Breast epithelium (tissue), 4 donors: ENCODE results near the gene CFDP1. TPM values are rescaled to one million over a fixed set of nuclear protein-coding genes. Genes with fewer than 3 reads are reported as not detected.
A peak's percentile ranks its signal among the peaks of the same experiment; 100 is the strongest.

Experiments used
- DNase-seq, 2 donors: peaks; one replicate each; pipeline ENCODE4 v3.0.0-alpha.2; 2019; ENCODE audit warnings: low spot score in 2 of 2
- H3K27ac ChIP-seq, 2 donors: fragments of 200-600 bp; sonication (generic) in 1 of 2; one replicate each; pipeline ENCODE4 v1.5.1; 2016 to 2019; ENCODE audit warnings: mild to moderate bottlenecking in 1 of 2
- H3K27me3 ChIP-seq, 2 donors: fragments of 200-600 bp; sonication (generic) in 1 of 2; one replicate each; pipeline versions ENCODE4 v1.5.1 to v1.6.0; 2017 to 2019; ENCODE audit warnings: control low read depth in 1 of 2, mild to moderate bottlenecking in 1 of 2
- H3K36me3 ChIP-seq: fragments of 200-600 bp; one replicate; pipeline ENCODE4 v1.5.1; 2019
- H3K4me1 ChIP-seq, 2 donors: fragments of 200-600 bp; sonication (generic); one replicate each; pipeline ENCODE4 v1.5.1; 2016 to 2019; ENCODE audit warnings: control low read depth in 1 of 2
- H3K4me3 ChIP-seq, 3 donors: fragments of 200-600 bp; sonication (generic); 1 replicate in 2 of 3; 2 replicates in 1 of 3; pipeline ENCODE4 v1.5.1; 2016 to 2019; ENCODE audit warnings: mild to moderate bottlenecking in 3 of 3, moderate library complexity in 2 of 3
- H3K9me3 ChIP-seq, 2 donors: fragments of 200-600 bp; sonication (generic) in 1 of 2; one replicate each; pipeline ENCODE4 v1.5.1; 2016 to 2019; ENCODE audit warnings: control low read depth in 1 of 2
- CTCF ChIP-seq, 3 donors: fragments of 450-650 bp; IDR thresholded peaks; one replicate each; pipeline ENCODE4 v1.5.1; 2016 to 2017; ENCODE audit warnings: antibody characterized with exemption in 3 of 3, mild to moderate bottlenecking in 3 of 3, moderate library complexity in 3 of 3
- POLR2A ChIP-seq: fragments of 450-650 bp; IDR thresholded peaks from one replicate; pipeline ENCODE4 v1.6.1; 2016; ENCODE audit warnings: antibody characterized with exemption, mild to moderate bottlenecking, moderate library complexity
- POLR2AphosphoS5 ChIP-seq, 3 donors: sonication (generic); formaldehyde crosslinking; IDR thresholded peaks; one replicate each; pipeline ENCODE4 v1.6.1; 2017; ENCODE audit warnings: antibody characterized with exemption in 3 of 3
- intact Hi-C: fragments of 100-400 bp; cut with DNase I; formaldehyde crosslinking; loops from one replicate; pipeline ENCODE4 v1.15.1; 2023; ENCODE audit warnings: low total_unique reads
- total RNA-seq, 3 donors: library from RNA; depleted of rRNA; stranded (reverse); fragments of >200 nt; gene quantifications; one replicate each; pipeline ENCODE4 v1.1.0, GENCODE V29; 2016

CFDP1 gene
- total RNA-seq, 3 donors from 2014 or later, result 55.5 to 81.9 (median 80.9) TPM

- Histone ChIP-seq H3K27ac (no peak overlapping the region), H3K36me3 (no peaks in the 10 kb centered on the region), H3K27me3 (no peaks in the 10 kb centered on the region), H3K4me3 (no peak overlapping the region), H3K9me3 (no peaks in the 10 kb centered on the region), H3K4me1 (no peaks in the 10 kb centered on the region)
- DNase-seq, result no peak
- TF ChIP-seq POLR2AphosphoS5 (IDR thresholded peaks at IDR 0.05) (no peak), CTCF (IDR thresholded peaks at IDR 0.05) (no peak), POLR2A (no peak)
- intact Hi-C loops, result no loop called here
Observed at GRCh38 chr16:75294773-75295459, 138.4 kb downstream of the CFDP1 start.

- Histone ChIP-seq H3K27ac (peak overlapping the region in 1 of 2 donors; percentile 39), H3K9me3 (no peaks in the 10 kb centered on the region), H3K4me3 (no peak overlapping the region), H3K27me3 (no peaks in the 10 kb centered on the region), H3K36me3 (no peaks in the 10 kb centered on the region), H3K4me1 (no peaks in the 10 kb centered on the region)
- no peak for DNase-seq
- intact Hi-C loops, result no loop called here
- TF ChIP-seq POLR2A, result no peak
- TF ChIP-seq CTCF (IDR thresholded peaks at IDR 0.05), result no peak
- TF ChIP-seq POLR2AphosphoS5 (IDR thresholded peaks at IDR 0.05), result no peak
Observed at GRCh38 chr16:75293772-75294171, 139.5 kb downstream of the CFDP1 start.

GRCh38 chr16:75293173-75293572 lies 140.1 kb downstream of the CFDP1 start:
- intact Hi-C loops, result no loop called here
- no peaks in the 10 kb centered on the region for H3K4me1 ChIP-seq
- H3K36me3 ChIP-seq, result no peaks in the 10 kb centered on the region
- no peak for DNase-seq
- no peak overlapping the region for H3K4me3 ChIP-seq
- H3K27ac ChIP-seq, result peak overlapping the region in 1 of 2 donors; percentile 39
- no peaks in the 10 kb centered on the region for H3K27me3 ChIP-seq
- no peak for TF ChIP-seq CTCF (IDR thresholded peaks at IDR 0.05)
- no peak for TF ChIP-seq POLR2AphosphoS5 (IDR thresholded peaks at IDR 0.05)
- no peak for TF ChIP-seq POLR2A
- H3K9me3 ChIP-seq, result no peaks in the 10 kb centered on the region

- Histone ChIP-seq H3K27ac (no peak overlapping the region), H3K27me3 (no peaks in the 10 kb centered on the region), H3K9me3 (no peaks in the 10 kb centered on the region), H3K4me3 (no peak overlapping the region), H3K4me1 (no peaks in the 10 kb centered on the region), H3K36me3 (no peaks in the 10 kb centered on the region)
- DNase-seq, result no peak
- no peak for TF ChIP-seq POLR2A
- no peak for TF ChIP-seq CTCF (IDR thresholded peaks at IDR 0.05)
- no peak for TF ChIP-seq POLR2AphosphoS5 (IDR thresholded peaks at IDR 0.05)
- intact Hi-C loops, result no loop called here
Observed at GRCh38 chr16:75292691-75293090, 140.6 kb downstream of the CFDP1 start.

GRCh38 chr16:75289189-75289588 lies 144.1 kb downstream of the CFDP1 start:
- Histone ChIP-seq H3K27me3 (no peaks in the 10 kb centered on the region), H3K4me3 (no peak overlapping the region), H3K9me3 (no peaks in the 10 kb centered on the region), H3K36me3 (no peaks in the 10 kb centered on the region), H3K4me1 (no peaks in the 10 kb centered on the region), H3K27ac (peak overlapping the region in 1 of 2 donors; percentile 64)
- intact Hi-C loops, result no loop called here
- no peak for DNase-seq
- TF ChIP-seq POLR2AphosphoS5 (IDR thresholded peaks at IDR 0.05) (peak in 1 of 3 donors; percentile 56), CTCF (IDR thresholded peaks at IDR 0.05) (no peak)
